HepG2 (cell line): Measurements from ENCODE around the gene SLC6A7. TPM values are rescaled to one million over a fixed set of nuclear protein-coding genes. Genes with fewer than 3 reads are reported as not detected.

Source experiments
- ATAC-seq: fragments of 200-7000 bp; cut with Tn5 transposase; 3 replicates; pipeline ENCODE4 v1.9.1; 2020; ENCODE audit warnings: mild to moderate bottlenecking, moderate library complexity
- BruUV-seq: library from RNA; stranded (reverse); fragments of 400-500 nt; replicated peaks from 2 replicates; lab custom pipeline; 2021; lab: Mats Ljungman, UMichigan
- CTCF ChIA-PET: fragments of 300-600 bp; formaldehyde crosslinking; extraction: SDS; loops from one replicate; lab custom pipeline; 2021; ENCODE audit warnings: low total read pairs, inconsistent platforms, low intra/inter-chr PET ratio; lab: Yijun Ruan, JAX
- POLR2A ChIA-PET: fragments of 350-600 bp; sonication (Branson Sonifier 250); formaldehyde crosslinking; loops from one replicate; lab custom pipeline; 2020; ENCODE audit warnings: antibody characterized with exemption, inconsistent platforms; lab: Yijun Ruan, JAX
- DNase-seq: peaks from one replicate; pipeline ENCODE4 v3.0.0-alpha.2; 2015; ENCODE audit warnings: low spot score
- FAIRE-seq: peaks from 3 replicates; lab custom pipeline; 2011; peaks lifted over from hg19 to GRCh38; lab: Jason Lieb, UNC
- H2AFZ ChIP-seq: one replicate; pipeline ENCODE4 v1.6.1; 2011; ENCODE audit warnings: low read length, inconsistent platforms
- H3K27ac ChIP-seq: fragments of 300-600 bp; 3 replicates; pipeline ENCODE4 v1.8.0; 2011; ENCODE audit warnings: mixed run types, mild to moderate bottlenecking, mixed read lengths, low read length, inconsistent platforms; ENCODE audit not compliant: insufficient read depth; ENCODE audit errors: extremely low read length
- H3K27me3 ChIP-seq, 2 experiments: fragments of 200-600 bp in 1 of 2; 2 replicates in 1 of 2; 3 replicates in 1 of 2; pipeline versions ENCODE4 v1.6.0 to v1.8.0; 2011; ENCODE audit warnings: low read length in 2 of 2, mild to moderate bottlenecking in 2 of 2, moderate library complexity in 2 of 2, inconsistent platforms in 1 of 2; ENCODE audit not compliant: insufficient read depth in 2 of 2, control insufficient read depth in 1 of 2
- H3K36me3 ChIP-seq, 2 experiments: fragments of 200-600 bp in 1 of 2; replicated peaks in 1 of 2; 2 replicates in 1 of 2; 3 replicates in 1 of 2; pipeline versions ENCODE4 v1.5.1 to v1.8.0; 2011; ENCODE audit warnings: low read length in 2 of 2, inconsistent platforms in 1 of 2; ENCODE audit not compliant: insufficient read depth in 2 of 2, control insufficient read depth in 1 of 2
- H3K4me1 ChIP-seq: 2 replicates; pipeline ENCODE4 v1.5.1; 2012; ENCODE audit warnings: low read length, inconsistent platforms; ENCODE audit not compliant: insufficient read depth
- H3K4me2 ChIP-seq: 2 replicates; pipeline ENCODE4 v1.6.0; 2011; ENCODE audit warnings: low read depth, low read length, inconsistent platforms
- H3K4me3 ChIP-seq, 3 experiments: fragments of 200-600 bp in 1 of 3; sonication (generic), shearing (Covaris generic) in 1 of 3; replicated peaks in 1 of 3; 2 replicates each; pipeline ENCODE4 v1.5.1; 2011 to 2016; ENCODE audit warnings: low read length in 3 of 3, inconsistent platforms in 2 of 3, low read depth in 2 of 3, mild to moderate bottlenecking in 2 of 3, control low read depth in 1 of 3, mixed read lengths in 1 of 3; ENCODE audit not compliant: insufficient read depth in 1 of 3
- H3K79me2 ChIP-seq: one replicate; pipeline ENCODE4 v1.6.1; 2011; ENCODE audit warnings: low read length, inconsistent platforms; ENCODE audit not compliant: insufficient read depth
- H3K9ac ChIP-seq: 2 replicates; pipeline ENCODE4 v1.6.0; 2011; ENCODE audit warnings: mild to moderate bottlenecking, low read depth, low read length, inconsistent platforms; ENCODE audit not compliant: insufficient read depth
- H3K9me3 ChIP-seq: 2 replicates; pipeline ENCODE4 v1.5.1; 2012; ENCODE audit warnings: mild to moderate bottlenecking, low read length
- H4K20me1 ChIP-seq: 2 replicates; pipeline ENCODE4 v1.6.0; 2011; ENCODE audit warnings: inconsistent platforms, mild to moderate bottlenecking, low read length, moderate library complexity; ENCODE audit not compliant: insufficient read depth
- EZH2 ChIP-seq: conservative IDR thresholded peaks from 2 replicates; pipeline ENCODE4 v1.6.1; 2012; ENCODE audit warnings: mild to moderate bottlenecking, low read depth, low read length, moderate library complexity
- GPN1 ChIP-seq: sonication (generic); formaldehyde crosslinking; IDR thresholded peaks from 2 replicates; pipeline ENCODE4 v1.5.1; 2020; ENCODE audit warnings: missing genetic modification reagents, borderline replicate concordance
- GTF2F1 ChIP-seq: fragments of 150-350 bp; IDR thresholded peaks from 2 replicates; pipeline ENCODE4 v1.6.1; 2014; ENCODE audit warnings: low read length
- HNF1B ChIP-seq: sonication (generic); formaldehyde crosslinking; IDR thresholded peaks from 2 replicates; pipeline ENCODE4 v1.5.1; 2020; ENCODE audit warnings: mild to moderate bottlenecking, moderate library complexity, missing genetic modification reagents
- KAT7 ChIP-seq: IDR thresholded peaks from 2 replicates; pipeline ENCODE4 v1.6.1; 2018; ENCODE audit warnings: borderline replicate concordance, missing compliant biosample characterization
- LRRFIP1 ChIP-seq: sonication (generic); formaldehyde crosslinking; conservative IDR thresholded peaks from 2 replicates; pipeline ENCODE4 v1.4.0; 2020; ENCODE audit warnings: missing genetic modification reagents
- ZNF646 ChIP-seq: sonication (generic); formaldehyde crosslinking; IDR thresholded peaks from 2 replicates; pipeline ENCODE4 v1.9.0; 2021; ENCODE audit warnings: mild to moderate bottlenecking, missing genetic modification reagents
- ZNF766 ChIP-seq: sonication (generic); formaldehyde crosslinking; IDR thresholded peaks from 2 replicates; pipeline ENCODE4 v1.5.0; 2020; ENCODE audit warnings: missing genetic modification reagents, borderline replicate concordance
- WGBS: methylation state at CpG from one replicate; pipeline ENCODE4 v1.1.6; 2017; ENCODE audit warnings: low lambda C conversion rate; 5-methylcytosine and 5-hydroxymethylcytosine counted together
- in situ Hi-C: cut with HindIII; loops from 2 replicates; pipeline ENCODE4 v1.10.0; 2017; ENCODE audit warnings: low pct_unique_long_range_greater_than_20kb; ENCODE audit not compliant: extremely low pct_ligation_motif_present
- intact Hi-C: fragments of 100-400 bp; cut with micrococcal nuclease; formaldehyde crosslinking; loops from one replicate; pipeline ENCODE4 v1.10.0; 2022; ENCODE audit not compliant: unreplicated experiment
- polyA plus RNA-seq, 8 experiments: library from polyadenylated mRNA; depleted of rRNA in 3 of 8; stranded (reverse) in 7 of 8; unstranded in 1 of 8; fragments of >200 nt; fragmentation: Illumina TruSeq in 4 of 8; extraction: Trizol in 4 of 8; gene quantifications; 2 replicates each; pipeline versions ENCODE4 v1.2.1 to v1.2.3, GENCODE V29; 2011 to 2016; ENCODE audit warnings: low read depth in 4 of 8, missing spikeins in 1 of 8, mixed read lengths in 1 of 8; ENCODE audit not compliant: insufficient read depth in 1 of 8
- total RNA-seq, 5 experiments: library from RNA; depleted of rRNA; stranded (reverse); fragments of >200 nt; fragmentation: Illumina TruSeq; extraction: Trizol; gene quantifications; 2 replicates each; pipeline ENCODE4 v1.2.3, GENCODE V29; 2016; ENCODE audit warnings: low read depth in 1 of 5

SLC6A7 gene
- total and polyA plus RNA-seq, 2 of the 13 experiments (the other 11 are each of a cell fraction or from before 2014, with no cell fraction given), result not detected

- H2AFZ ChIP-seq, result no peak overlapping the region
- no TSS peak for BruUV-seq
- no peak for ATAC-seq
- H3K27ac ChIP-seq, result no peak overlapping the region
- ChIA-PET POLR2A (no interaction called here), CTCF (no interaction called here)
- no peaks in the 10 kb centered on the region for H3K79me2 ChIP-seq
- peaks cover 4 to 32% of the 10 kb centered on the region in 2 experiments; a peak in 4 of 5 replicates for H3K27me3 ChIP-seq
- intact Hi-C loops, result no loop called here
- DNase-seq, result no peak
- no peak overlapping the region for H3K4me2 ChIP-seq
- WGBS, result 7% methylated on average over 6 of the region's 6 CpGs
- in situ Hi-C loops, result no loop called here
- no peak overlapping the region for H3K4me3 ChIP-seq
- TF ChIP-seq KAT7 (no peak), LRRFIP1 (no peak), GTF2F1 (no peak), HNF1B (CRISPR knock-in tag) (no peak), ZNF766 (CRISPR knock-in tag) (no peak), GPN1 (CRISPR knock-in tag) (no peak), ZNF646 (CRISPR knock-in tag) (no peak), EZH2 (0 out of 2 replicates have a peak, but pooled peaks have one; percentile 42)
- H3K36me3 ChIP-seq, result no peaks in the 10 kb centered on the region
- no peaks in the 10 kb centered on the region for H3K9me3 ChIP-seq
- no peaks in the 10 kb centered on the region for H4K20me1 ChIP-seq
- no peak overlapping the region for H3K9ac ChIP-seq
- peaks cover 46% of the 10 kb centered on the region for H3K4me1 ChIP-seq
- FAIRE-seq, result no peak
Observed at GRCh38 chr5:150252489-150252888, 62.6 kb downstream of the SLC6A7 start.
